HFFc6 (cell line): ENCODE measurements around the gene STK38. TPM values are rescaled to one million over a fixed set of nuclear protein-coding genes. Genes with fewer than 3 reads are reported as not detected.

Experiments
- DNase-seq: peaks from one replicate; pipeline ENCODE4 v3.0.0-alpha.2; 2018
- H3K27ac Mint-ChIP-seq: 2 replicates; pipeline ENCODE4 v1.8.0; 2020; ENCODE audit warnings: mild to moderate bottlenecking, mixed read lengths
- H3K27me3 Mint-ChIP-seq: 2 replicates; pipeline ENCODE4 v1.8.0; 2021; ENCODE audit warnings: mild to moderate bottlenecking, moderate library complexity, mixed read lengths; ENCODE audit not compliant: insufficient read depth
- H3K36me3 Mint-ChIP-seq: 2 replicates; pipeline ENCODE4 v1.8.0; 2021; ENCODE audit warnings: low read depth, mixed read lengths
- H3K4me1 Mint-ChIP-seq: 2 replicates; pipeline ENCODE4 v1.8.0; 2020; ENCODE audit warnings: low read depth, mixed read lengths
- H3K4me3 Mint-ChIP-seq: 2 replicates; pipeline ENCODE4 v1.8.0; 2020; ENCODE audit warnings: mild to moderate bottlenecking, moderate library complexity, mixed read lengths
- H3K9me3 Mint-ChIP-seq: 2 replicates; pipeline ENCODE4 v1.8.0; 2020; ENCODE audit warnings: mild to moderate bottlenecking, mixed read lengths
- CTCF ChIP-seq: fragments of 200-600 bp; sonication (generic); IDR thresholded peaks from 2 replicates; pipeline ENCODE4 v1.5.0; 2021; ENCODE audit warnings: antibody characterized with exemption, mild to moderate bottlenecking
- total RNA-seq, 6 experiments: library from RNA; stranded (reverse); fragmentation: NEBNext Ultra II Directional; extraction: Animal tissue kit (Norgen Biotek cat#: 25700); gene quantifications; 2 replicates in 1 of 6; 3 replicates in 5 of 6; pipeline ENCODE4 v1.2.3, GENCODE V29; 2021

Gene STK38
- total RNA-seq, 6 experiments from 2014 or later: 37.4 to 44.9 (median 41.9) TPM

DNA sequence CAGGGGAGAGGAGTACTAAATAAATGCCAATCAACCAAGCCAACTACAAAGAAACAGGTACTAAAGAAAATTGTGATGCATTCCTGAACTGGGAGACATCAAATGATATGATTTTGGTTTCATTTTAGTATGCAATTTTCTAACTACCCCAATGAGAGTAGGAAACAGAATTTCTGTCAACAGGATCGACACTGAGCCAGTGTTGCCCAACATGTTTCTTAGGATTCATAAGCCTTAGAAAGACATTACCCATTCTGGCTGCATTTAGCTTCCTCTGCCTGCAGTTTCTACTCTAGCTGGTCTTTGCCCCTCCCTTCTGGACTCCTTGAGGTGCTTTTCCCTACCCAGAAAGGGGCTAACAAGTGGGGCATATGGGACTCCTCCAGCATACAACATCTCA, 54.7 kb downstream of the STK38 start:
- Mint-ChIP-seq H3K27ac (no peak overlapping the region), H3K27me3 (peaks cover 3% of the 10 kb centered on the region; the same call in 1 of the 2 replicates), H3K4me1 (peaks cover 28% of the 10 kb centered on the region), H3K4me3 (no peak overlapping the region), H3K9me3 (no peaks in the 10 kb centered on the region), H3K36me3 (peaks cover 51% of the 10 kb centered on the region)
- DNase-seq: no peak
- no peak for TF ChIP-seq CTCF

DNA sequence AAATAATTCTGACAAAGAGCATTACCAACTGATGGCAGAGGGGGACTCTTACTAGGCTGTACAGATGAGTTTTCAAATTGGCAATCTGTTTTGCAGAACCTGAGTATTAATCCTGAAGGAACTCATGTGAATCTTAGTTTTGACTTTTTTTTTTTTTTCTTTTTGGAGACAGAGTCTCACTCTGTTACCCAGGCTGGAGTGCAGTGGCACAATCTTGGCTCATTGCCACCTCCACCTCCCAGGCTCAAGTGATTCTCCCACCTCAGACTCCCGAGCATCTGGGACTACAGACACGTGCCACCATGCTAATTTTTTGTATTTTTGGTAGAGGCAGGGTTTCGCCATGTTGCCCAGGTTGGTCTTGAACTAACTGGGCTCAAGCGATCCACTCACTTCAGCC, 55.2 kb downstream of the STK38 start:
- Mint-ChIP-seq H3K27ac (no peak overlapping the region), H3K27me3 (peaks cover 3% of the 10 kb centered on the region; the same call in 1 of the 2 replicates), H3K4me3 (no peak overlapping the region), H3K36me3 (peaks cover 51% of the 10 kb centered on the region), H3K9me3 (no peaks in the 10 kb centered on the region), H3K4me1 (peaks cover 33% of the 10 kb centered on the region)
- DNase-seq: no peak
- TF ChIP-seq CTCF: no peak

- peaks cover 3% of the 10 kb centered on the region; the same call in 1 of the 2 replicates for H3K27me3 Mint-ChIP-seq
- H3K4me1 Mint-ChIP-seq: peaks cover 35% of the 10 kb centered on the region
- no peaks in the 10 kb centered on the region for H3K9me3 Mint-ChIP-seq
- no peak overlapping the region for H3K27ac Mint-ChIP-seq
- H3K4me3 Mint-ChIP-seq: no peak overlapping the region
- H3K36me3 Mint-ChIP-seq: peaks cover 51% of the 10 kb centered on the region
- DNase-seq: no peak
- TF ChIP-seq CTCF: no peak
Observed at GRCh38 chr6:36491378-36491965, 55.8 kb downstream of the STK38 start.

DNA sequence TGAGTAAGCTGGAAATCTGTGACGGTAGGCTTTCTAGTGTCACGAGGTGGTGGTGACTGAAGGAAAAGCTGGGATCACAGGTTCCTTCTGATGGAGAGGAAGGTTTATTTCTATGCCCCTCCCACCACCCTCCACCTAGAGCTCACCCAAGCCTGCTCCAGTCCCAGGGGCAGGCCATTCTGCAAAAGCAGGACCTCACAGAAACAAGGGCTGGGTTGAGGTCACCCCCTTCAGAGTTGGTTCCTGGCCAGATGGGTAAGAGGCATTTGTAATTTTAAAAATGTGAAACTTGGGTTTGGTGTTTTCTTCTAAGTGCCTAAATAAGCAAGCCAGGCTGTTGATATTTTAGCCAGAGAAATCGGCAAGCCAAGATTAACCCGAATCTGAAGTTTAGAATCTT, 57.9 kb downstream of the STK38 start:
- no peak for TF ChIP-seq CTCF
- Mint-ChIP-seq H3K27me3 (peaks cover 7% of the 10 kb centered on the region), H3K4me1 (peaks cover 35% of the 10 kb centered on the region), H3K4me3 (no peak overlapping the region), H3K27ac (no peak overlapping the region), H3K9me3 (no peaks in the 10 kb centered on the region), H3K36me3 (peaks cover 49% of the 10 kb centered on the region)
- DNase-seq: no peak

GRCh38 chr6:36488221-36488620, 59.1 kb downstream of the STK38 start:
- no peak for TF ChIP-seq CTCF
- DNase-seq: no peak
- Mint-ChIP-seq H3K27me3 (peaks cover 7% of the 10 kb centered on the region), H3K9me3 (no peaks in the 10 kb centered on the region), H3K4me3 (no peak overlapping the region), H3K4me1 (peaks cover 35% of the 10 kb centered on the region), H3K36me3 (peaks cover 59% of the 10 kb centered on the region), H3K27ac (peak overlapping the region; percentile 46; the same call in 1 of the 2 replicates)

GRCh38 chr6:36487698-36488097, 59.6 kb downstream of the STK38 start:
- peak; percentile 7 for DNase-seq
- TF ChIP-seq CTCF: no peak
- Mint-ChIP-seq H3K9me3 (no peaks in the 10 kb centered on the region), H3K27me3 (peaks cover 7% of the 10 kb centered on the region), H3K36me3 (peaks cover 59% of the 10 kb centered on the region), H3K27ac (peak overlapping the region; percentile 46), H3K4me3 (no peak overlapping the region), H3K4me1 (peaks cover 35% of the 10 kb centered on the region)
